ENCODE measurements around the gene CHCHD2. TPM values are rescaled to one million over a fixed set of nuclear protein-coding genes. Genes with fewer than 3 reads are reported as not detected.
A peak's percentile ranks its signal among the peaks of the same experiment; 100 is the strongest.

Gene CHCHD2

GRCh38 chr7:56053993-56054392 is 52.3 kb downstream of the CHCHD2 start:
- Histone ChIP-seq H3K4me1 (ENCODE audit: control insufficient read depth in 2 of 2, insufficient read depth in 1 of 2, low read depth in 1 of 2, low read length in 2 of 2) (peaks cover 7 to 9% of the 10 kb centered on the region in 2 donors), H3K4ac (ENCODE audit: low read length) (no peak overlapping the region), H4K8ac (ENCODE audit: low read depth, low read length) (no peak overlapping the region), H3K79me1 (ENCODE audit: low read depth, low read length) (peaks cover 5% of the 10 kb centered on the region), H3K4me2 (ENCODE audit: insufficient read depth, low read length, poor library complexity, severe bottlenecking) (no peak overlapping the region), H4K91ac (ENCODE audit: low read depth, low read length, poor library complexity) (no peak overlapping the region), H3K27ac (replicated peaks; ENCODE audit: low read length) (no peak overlapping the region), H2BK12ac (ENCODE audit: low read length) (no peak overlapping the region), H3K36me3 (replicated peaks in 1 of 2; ENCODE audit: control insufficient read depth in 2 of 2, insufficient read depth in 2 of 2, low read length in 2 of 2) (peaks cover 24 to 67% of the 10 kb centered on the region in 2 donors), H2AK5ac (ENCODE audit: low read depth, low read length) (no peak overlapping the region), H2BK120ac (ENCODE audit: low read depth, low read length) (no peak overlapping the region), H3K9me3 (replicated peaks in 1 of 2; ENCODE audit: control insufficient read depth in 2 of 2, insufficient read depth in 1 of 2, low read depth in 1 of 2, low read length in 2 of 2) (no peaks in the 10 kb centered on the region), H2BK15ac (ENCODE audit: low read length) (no peak overlapping the region), H3K18ac (ENCODE audit: low read length) (no peak overlapping the region), H3K23ac (ENCODE audit: low read depth, low read length, poor library complexity) (no peak overlapping the region), H2AFZ (ENCODE audit: low read length) (no peak overlapping the region), H3K9ac (ENCODE audit: low read depth, low read length, poor library complexity) (no peak overlapping the region), H3K14ac (ENCODE audit: low read length) (no peak overlapping the region), H2BK5ac (ENCODE audit: low read length) (no peak overlapping the region), H3K4me3 (ENCODE audit: low read length in 2 of 2) (no peak overlapping the region), H3K27me3 (ENCODE audit: control insufficient read depth in 3 of 3, insufficient read depth in 3 of 3, low read depth in 1 of 3, low read length in 3 of 3) (no peaks in the 10 kb centered on the region)
- DNase-seq (ENCODE audit: low spot score) = no peak
- no CpG with 5 or more reads among the region's 2 CpGs for WGBS, 2 donors (ENCODE audit: extremely low coverage in 2 of 2, insufficient read length in 2 of 2, insufficient replicate concordance in 1 of 2)

DNA sequence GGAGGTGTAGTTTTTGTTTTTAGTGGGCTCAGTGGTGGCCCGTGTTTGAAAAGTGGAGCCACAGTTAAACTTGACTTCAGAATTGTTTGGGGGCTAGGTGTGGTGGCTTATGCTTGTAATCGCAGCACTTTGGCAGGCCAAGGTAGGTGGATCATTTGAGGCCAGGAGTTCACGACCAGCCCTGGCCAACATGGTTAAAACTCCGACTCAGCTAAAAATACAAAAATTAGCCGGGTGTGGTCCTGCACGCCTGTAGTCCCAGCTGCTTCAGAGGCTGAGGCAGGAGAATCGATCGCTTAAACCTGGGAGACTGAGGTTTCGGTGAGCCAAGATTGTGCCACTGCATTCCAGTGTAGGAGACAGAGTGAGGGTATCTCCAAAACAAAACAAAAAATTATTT is 52.9 kb downstream of the CHCHD2 start:
- no peak for DNase-seq (ENCODE audit: low spot score)
- Histone ChIP-seq H3K4me3 (ENCODE audit: low read length in 2 of 2) (no peak overlapping the region), H3K4me2 (ENCODE audit: insufficient read depth, low read length, poor library complexity, severe bottlenecking) (no peak overlapping the region), H4K8ac (ENCODE audit: low read depth, low read length) (no peak overlapping the region), H2BK12ac (ENCODE audit: low read length) (no peak overlapping the region), H2BK15ac (ENCODE audit: low read length) (no peak overlapping the region), H2BK120ac (ENCODE audit: low read depth, low read length) (no peak overlapping the region), H3K27me3 (ENCODE audit: control insufficient read depth in 3 of 3, insufficient read depth in 3 of 3, low read depth in 1 of 3, low read length in 3 of 3) (no peaks in the 10 kb centered on the region), H3K36me3 (replicated peaks in 1 of 2; ENCODE audit: control insufficient read depth in 2 of 2, insufficient read depth in 2 of 2, low read length in 2 of 2) (peaks cover 23 to 61% of the 10 kb centered on the region in 2 donors), H3K4me1 (ENCODE audit: control insufficient read depth in 2 of 2, insufficient read depth in 1 of 2, low read depth in 1 of 2, low read length in 2 of 2) (peaks cover 7 to 9% of the 10 kb centered on the region in 2 donors), H2AFZ (ENCODE audit: low read length) (no peak overlapping the region), H3K9me3 (replicated peaks in 1 of 2; ENCODE audit: control insufficient read depth in 2 of 2, insufficient read depth in 1 of 2, low read depth in 1 of 2, low read length in 2 of 2) (no peaks in the 10 kb centered on the region), H2AK5ac (ENCODE audit: low read depth, low read length) (no peak overlapping the region), H3K14ac (ENCODE audit: low read length) (no peak overlapping the region), H3K23ac (ENCODE audit: low read depth, low read length, poor library complexity) (peak overlapping the region; percentile 31), H3K4ac (ENCODE audit: low read length) (no peak overlapping the region), H3K18ac (ENCODE audit: low read length) (no peak overlapping the region), H3K9ac (ENCODE audit: low read depth, low read length, poor library complexity) (no peak overlapping the region), H2BK5ac (ENCODE audit: low read length) (no peak overlapping the region), H4K91ac (ENCODE audit: low read depth, low read length, poor library complexity) (no peak overlapping the region), H3K27ac (replicated peaks; ENCODE audit: low read length) (no peak overlapping the region), H3K79me1 (ENCODE audit: low read depth, low read length) (peaks cover 5% of the 10 kb centered on the region)
- WGBS, 2 donors (ENCODE audit: extremely low coverage in 2 of 2, insufficient read length in 2 of 2, insufficient replicate concordance in 1 of 2) = no CpG with 5 or more reads among the region's 9 CpGs

Small RNA genes lying within 50 kb of the gene (small RNA-seq; reads per million reads assigned to genes)
- gene SNORA15 (ENCODE audit: insufficient read depth) (1.6 reads per million), gene SNORA22B (ENCODE audit: insufficient read depth) (not detected)

Measured in neuronal stem cell (in vitro differentiated cells).